OCI-LY3 (cell line): Measurements from ENCODE around the gene TRIM47.

ENCODE experiments used
- H2AFZ ChIP-seq: fragments of 200-600, 300-600 bp; shearing (Covaris generic); 2 replicates; pipeline ENCODE4 v1.6.0; 2014; ENCODE audit warnings: antibody characterized with exemption, low read depth, low read length
- H3K27ac ChIP-seq: fragments of 200-600, 300-600 bp; sonication (generic); 2 replicates; pipeline ENCODE4 v1.5.1; 2014; ENCODE audit warnings: mild to moderate bottlenecking, low read length, moderate library complexity, mixed read lengths
- H3K27me3 ChIP-seq: fragments of 200-600, 300-600 bp; sonication (generic); 2 replicates; pipeline ENCODE4 v1.6.1; 2014; ENCODE audit warnings: low read depth, low read length, mixed read lengths
- H3K36me3 ChIP-seq: fragments of 200-600, 300-600 bp; sonication (generic); replicated peaks from 2 replicates; pipeline ENCODE3; 2014; ENCODE audit warnings: low read depth, low read length, mixed read lengths
- H3K4me1 ChIP-seq: fragments of 300-600, 200-600 bp; sonication (generic); 2 replicates; pipeline ENCODE4 v1.6.1; 2014; ENCODE audit warnings: low read length, mixed read lengths
- H3K4me2 ChIP-seq: fragments of 200-600, 300-600 bp; sonication (generic); 2 replicates; pipeline ENCODE4 v1.6.1; 2014; ENCODE audit warnings: low read length, mixed read lengths
- H3K4me3 ChIP-seq: fragments of 300-600, 200-600 bp; sonication (generic); 2 replicates; pipeline ENCODE4 v1.5.1; 2014; ENCODE audit warnings: antibody characterized with exemption, mild to moderate bottlenecking, low read length, moderate library complexity
- H3K79me2 ChIP-seq: fragments of 300-600, 200-600 bp; shearing (Covaris generic); 2 replicates; pipeline ENCODE4 v1.6.1; 2014; ENCODE audit warnings: mild to moderate bottlenecking, low read length, mixed read lengths
- H3K9ac ChIP-seq: fragments of 300-600, 200-600 bp; shearing (Covaris generic); 2 replicates; pipeline ENCODE4 v1.6.0; 2014; ENCODE audit warnings: mild to moderate bottlenecking, low read length, moderate library complexity
- H3K9me3 ChIP-seq: fragments of 200-600, 300-600 bp; shearing (Covaris generic); 2 replicates; pipeline ENCODE4 v1.6.1; 2014; ENCODE audit warnings: low read length, mixed read lengths; ENCODE audit not compliant: insufficient read depth
- H4K20me1 ChIP-seq: fragments of 200-600, 300-600 bp; sonication (generic); 2 replicates; pipeline ENCODE4 v1.6.1; 2016; ENCODE audit warnings: low read length, mixed read lengths; ENCODE audit not compliant: insufficient read depth
- CTCF ChIP-seq: fragments of 200-600, 300-600 bp; sonication (generic); IDR thresholded peaks from 2 replicates; pipeline ENCODE4 v1.5.1; 2014; ENCODE audit warnings: antibody characterized with exemption, low read length, low read depth
- EZH2phosphoT487 ChIP-seq: fragments of 200-600 bp; shearing (Covaris generic); IDR thresholded peaks from 2 replicates; pipeline ENCODE4 v1.6.1; 2018; ENCODE audit warnings: antibody characterized with exemption, mixed run types, low read depth

Gene TRIM47

GRCh38 chr17:75917141-75917916, 38.9 kb upstream of the TRIM47 start:
- H3K27ac ChIP-seq = no peak overlapping the region
- H3K79me2 ChIP-seq = no peaks in the 10 kb centered on the region
- TF ChIP-seq EZH2phosphoT487 (no peak), CTCF (no peak)

DNA sequence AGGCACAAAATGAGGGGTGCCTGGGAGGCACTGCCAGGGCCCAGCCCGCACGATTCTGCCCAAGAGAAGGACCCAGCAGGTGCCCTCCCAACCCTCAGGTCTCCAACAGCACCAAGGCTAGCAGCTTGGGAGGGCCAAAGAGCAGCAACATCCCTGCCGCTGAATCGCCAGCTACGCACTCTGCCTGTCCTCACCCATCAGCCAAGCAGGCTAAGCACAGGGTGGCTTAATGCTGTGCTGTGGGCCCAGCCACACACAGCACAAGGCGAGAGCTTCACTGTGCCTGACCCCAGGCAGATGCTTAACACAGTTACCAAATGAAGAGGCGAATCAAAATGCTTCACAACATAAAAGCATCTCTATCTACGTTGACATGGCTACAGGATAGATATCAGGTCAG, 36.9 kb upstream of the TRIM47 start:
- Histone ChIP-seq H3K9me3 (no peaks in the 10 kb centered on the region), H3K36me3 (no peaks in the 10 kb centered on the region), H3K79me2 (no peaks in the 10 kb centered on the region), H2AFZ (no peak overlapping the region), H3K27me3 (no peaks in the 10 kb centered on the region), H3K4me2 (no peak overlapping the region), H3K4me1 (no peaks in the 10 kb centered on the region), H3K27ac (no peak overlapping the region), H3K4me3 (no peak overlapping the region), H3K9ac (no peak overlapping the region), H4K20me1 (no peaks in the 10 kb centered on the region)
- no peak for TF ChIP-seq EZH2phosphoT487

More at GRCh38 chr17:75917141-75917916, 38.9 kb upstream of the TRIM47 start:
- H3K9ac ChIP-seq = no peak overlapping the region
- no peak overlapping the region for H3K4me2 ChIP-seq
- H4K20me1 ChIP-seq = no peaks in the 10 kb centered on the region
- H2AFZ ChIP-seq = no peak overlapping the region
- no peaks in the 10 kb centered on the region for H3K36me3 ChIP-seq
- H3K4me3 ChIP-seq = no peak overlapping the region
- H3K4me1 ChIP-seq = no peaks in the 10 kb centered on the region
- no peaks in the 10 kb centered on the region for H3K9me3 ChIP-seq
- no peaks in the 10 kb centered on the region for H3K27me3 ChIP-seq

- Histone ChIP-seq H3K27me3 (no peaks in the 10 kb centered on the region), H2AFZ (no peak overlapping the region), H3K9me3 (peaks cover 3% of the 10 kb centered on the region; the same call in 1 of the 2 replicates), H3K36me3 (no peaks in the 10 kb centered on the region), H3K27ac (no peak overlapping the region), H3K4me3 (no peak overlapping the region), H3K4me2 (no peak overlapping the region), H3K4me1 (no peaks in the 10 kb centered on the region), H3K79me2 (no peaks in the 10 kb centered on the region), H3K9ac (no peak overlapping the region), H4K20me1 (no peaks in the 10 kb centered on the region)
- TF ChIP-seq CTCF (no peak), EZH2phosphoT487 (no peak)
These were observed 36.4 kb upstream of the TRIM47 start for GRCh38 chr17:75914643-75915267.

- Histone ChIP-seq H4K20me1 (no peaks in the 10 kb centered on the region), H3K36me3 (no peaks in the 10 kb centered on the region), H3K9ac (no peak overlapping the region)
These were observed 35.3 kb upstream of the TRIM47 start for GRCh38 chr17:75913537-75914210.

More at GRCh38 chr17:75913537-75914210, 35.3 kb upstream of the TRIM47 start:
- Histone ChIP-seq H3K27ac (no peak overlapping the region), H3K4me3 (no peak overlapping the region), H2AFZ (no peak overlapping the region), H3K4me1 (no peaks in the 10 kb centered on the region), H3K27me3 (no peaks in the 10 kb centered on the region), H3K4me2 (no peak overlapping the region), H3K79me2 (no peaks in the 10 kb centered on the region), H3K9me3 (peaks cover 3% of the 10 kb centered on the region; the same call in 1 of the 2 replicates)
- no peak for TF ChIP-seq CTCF
- no peak for TF ChIP-seq EZH2phosphoT487
